Activated CD4-positive, alpha-beta T cell treated with anti-CD3 and anti-CD28 coated beads for 1 hour (primary cell): ENCODE results near the gene USP27X.
A peak's percentile ranks its signal among the peaks of the same experiment; 100 is the strongest.

Source experiments
- DNase-seq: peaks from one replicate; pipeline ENCODE4 v3.0.0-alpha.2; 2020

Gene USP27X

GRCh38 chrX:49878834-49879655 lies at the start of gene USP27X:
TSS of gene USP27X (plus strand) at chrX:49879484. CDS start at chrX:49880308, 824 bp downstream.
- DNase-seq, result peak; percentile 68

GRCh38 chrX:49838374-49838773 lies 40.9 kb upstream of the USP27X start:
- no peak for DNase-seq

GRCh38 chrX:49840679-49841078 lies 38.6 kb upstream of the USP27X start:
- peak; percentile 10 for DNase-seq

- DNase-seq, result no peak
Observed at GRCh38 chrX:49842621-49843020, 36.7 kb upstream of the USP27X start.

GRCh38 chrX:49844611-49845010 lies 34.7 kb upstream of the USP27X start:
- DNase-seq, result no peak

GRCh38 chrX:49845701-49846403 lies 33.4 kb upstream of the USP27X start:
- no peak for DNase-seq

- DNase-seq, result no peak
Observed at GRCh38 chrX:49846522-49846921, 32.8 kb upstream of the USP27X start.

- no peak for DNase-seq
Observed at GRCh38 chrX:49848275-49848674, 31.0 kb upstream of the USP27X start.

GRCh38 chrX:49850028-49850427 lies 29.3 kb upstream of the USP27X start:
- DNase-seq, result no peak

GRCh38 chrX:49853661-49854060 lies 25.6 kb upstream of the USP27X start:
- DNase-seq, result no peak

- DNase-seq, result no peak
Observed at GRCh38 chrX:49856819-49857218, 22.5 kb upstream of the USP27X start.

- DNase-seq, result no peak
Observed at GRCh38 chrX:49858341-49858740, 20.9 kb upstream of the USP27X start.

- no peak for DNase-seq
Observed at GRCh38 chrX:49859491-49859890, 19.8 kb upstream of the USP27X start.

- no peak for DNase-seq
Observed at GRCh38 chrX:49860867-49861535, 18.3 kb upstream of the USP27X start.

GRCh38 chrX:49862093-49862492 lies 17.2 kb upstream of the USP27X start:
- DNase-seq, result no peak

- DNase-seq, result no peak
Observed at GRCh38 chrX:49868739-49869138, 10.5 kb upstream of the USP27X start.

GRCh38 chrX:49876750-49877149 lies 2.5 kb upstream of the USP27X start:
- DNase-seq, result no peak

- DNase-seq, result no peak
Observed at GRCh38 chrX:49877397-49878101, 1.7 kb upstream of the USP27X start.

- DNase-seq, result no peak
Observed at GRCh38 chrX:49878128-49878833, 1.0 kb upstream of the USP27X start.

- no peak for DNase-seq
Observed at GRCh38 chrX:49879656-49880277, 483 bp downstream of the USP27X start.

- DNase-seq, result no peak
Observed at GRCh38 chrX:49880668-49881067, 1.4 kb downstream of the USP27X start.

- peak; percentile 28 for DNase-seq
Observed at GRCh38 chrX:49884290-49884862, 5.1 kb downstream of the USP27X start.
